Psoas muscle (tissue), 8 donors: ENCODE measurements around the gene TSPAN1. TPM values are rescaled to one million over a fixed set of nuclear protein-coding genes. Genes with fewer than 3 reads are reported as not detected.
A peak's percentile ranks its signal among the peaks of the same experiment; 100 is the strongest.

ENCODE experiments used
- ATAC-seq, 4 donors: fragments of 200-7000 bp; cut with Tn5 transposase; one replicate each; pipeline ENCODE4 v1.9.1; 2020; ENCODE audit warnings: moderate library complexity in 3 of 4, mild to moderate bottlenecking in 2 of 4
- DNase-seq, 2 donors: peaks; one replicate each; pipeline ENCODE4 v3.0.0-alpha.2; 2020
- H3K27ac ChIP-seq: fragments of 200-600 bp; one replicate; pipeline ENCODE4 v1.8.0; 2022
- H3K27me3 ChIP-seq, 3 donors: fragments of 200-600 bp in 1 of 3; one replicate each; pipeline versions ENCODE4 v1.6.1 to v1.8.0; 2013 to 2022; ENCODE audit warnings: low read length in 2 of 3, mild to moderate bottlenecking in 2 of 3, moderate library complexity in 1 of 3; ENCODE audit not compliant: insufficient read depth in 3 of 3
- H3K36me3 ChIP-seq, 2 donors: fragments of 200-600 bp in 1 of 2; one replicate each; pipeline versions ENCODE4 v1.6.1 to v1.8.0; 2013 to 2022; ENCODE audit warnings: low read depth in 1 of 2, mild to moderate bottlenecking in 1 of 2, moderate library complexity in 1 of 2; ENCODE audit not compliant: insufficient read depth in 1 of 2
- H3K4me1 ChIP-seq: fragments of 200-600 bp; one replicate; pipeline ENCODE4 v1.8.0; 2022
- H3K4me3 ChIP-seq: fragments of 200-600 bp; one replicate; pipeline ENCODE4 v1.8.0; 2022; ENCODE audit warnings: mild to moderate bottlenecking
- H3K9me3 ChIP-seq: fragments of 200-600 bp; one replicate; pipeline ENCODE4 v1.8.0; 2022
- WGBS, 3 donors: extraction: QIAGEN DNeasy Blood & Tissue Kit; methylation state at CpG; one replicate each; pipeline versions ENCODE4 v1.1.6 to v1.1.7; 2013; 5-methylcytosine and 5-hydroxymethylcytosine counted together
- intact Hi-C, 2 donors: fragments of 100-400 bp; cut with DNase I; formaldehyde crosslinking; loops; one replicate each; pipeline versions ENCODE4 v1.11.0 to v1.14.2; 2022
- polyA plus RNA-seq, 3 donors: library from polyadenylated mRNA; stranded (reverse); fragments of 200-250 nt; gene quantifications; one replicate each; pipeline ENCODE4 v1.2.3, GENCODE V29; 2013
- total RNA-seq, 4 donors: library from RNA; stranded (reverse); fragmentation: NEBNext Ultra II Directional in 2 of 4; extraction: Animal tissue kit (Norgen Biotek cat#: 25700) in 2 of 4; gene quantifications; one replicate each; pipeline versions ENCODE4 v1.2.1 to v1.2.4, GENCODE V29; 2021 to 2023
- TF ChIP-seq, protein P1 (sequence below): fragments of 200-600 bp; IDR thresholded peaks from one replicate; pipeline ENCODE4 v1.8.0; 2022; ENCODE audit warnings: antibody characterized with exemption
- donor health status: healthy with polysubstance abuse.
- donor health status: DM: no; HTN: no; CAD: no; lungs with moderate emphysema.
- donor health status: Bipolar disorder and iron deficiency.
- donor health status: healthy.
- donor health status: DM: yes; HTN: yes; CAD: no.
- donor health status: DM: no; HTN: no; CAD: no.
- donor health status: DM: no; HTN: no; CAD: no.
- donor health status: DM: yes; HTN: yes; CAD: no.

The TSPAN1 gene
- total and polyA plus RNA-seq, 7 donors, result 1.2 to 14.7 (median 4.0) TPM

DNA sequence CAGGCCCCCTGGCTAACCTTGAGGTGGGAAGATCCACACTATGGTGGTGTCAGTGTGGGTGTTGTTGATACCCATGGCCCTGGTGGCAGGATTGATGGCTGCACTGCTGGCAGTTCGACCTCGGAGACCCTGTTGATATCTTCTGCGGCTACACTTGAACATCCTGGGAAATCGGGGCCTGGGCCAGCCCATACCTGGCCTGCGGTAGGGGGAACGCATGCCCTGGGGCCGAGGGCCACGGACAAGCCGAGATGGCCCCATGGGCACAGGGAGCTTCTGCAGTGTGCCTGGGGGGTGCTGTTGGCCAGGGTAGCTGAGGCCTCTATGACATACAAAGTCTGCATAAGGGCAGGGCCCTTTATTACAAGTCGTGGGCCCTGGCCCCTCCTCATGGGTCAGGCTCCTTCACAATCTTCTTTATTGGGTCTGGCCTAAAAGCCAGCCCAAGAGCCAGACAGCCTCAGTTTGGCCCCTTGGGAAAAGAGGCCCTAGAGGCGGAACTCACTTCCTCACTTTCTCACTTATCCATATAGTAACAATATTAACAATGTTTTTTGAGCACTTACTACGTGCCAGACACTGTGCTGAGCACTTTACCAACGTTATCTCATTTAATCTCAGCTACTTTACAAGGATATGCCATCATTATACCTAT is 1.5 kb downstream of the TSPAN1 start, which contains the start of gene P3R3URF:
TSS of gene P3R3URF (minus strand) at position 278 of the 655 bp plus-strand sequence. CDS start at position 261, 17 bp downstream.
- DNase-seq (no peak), ATAC-seq (no peak)
- TF ChIP-seq, protein P1, sequence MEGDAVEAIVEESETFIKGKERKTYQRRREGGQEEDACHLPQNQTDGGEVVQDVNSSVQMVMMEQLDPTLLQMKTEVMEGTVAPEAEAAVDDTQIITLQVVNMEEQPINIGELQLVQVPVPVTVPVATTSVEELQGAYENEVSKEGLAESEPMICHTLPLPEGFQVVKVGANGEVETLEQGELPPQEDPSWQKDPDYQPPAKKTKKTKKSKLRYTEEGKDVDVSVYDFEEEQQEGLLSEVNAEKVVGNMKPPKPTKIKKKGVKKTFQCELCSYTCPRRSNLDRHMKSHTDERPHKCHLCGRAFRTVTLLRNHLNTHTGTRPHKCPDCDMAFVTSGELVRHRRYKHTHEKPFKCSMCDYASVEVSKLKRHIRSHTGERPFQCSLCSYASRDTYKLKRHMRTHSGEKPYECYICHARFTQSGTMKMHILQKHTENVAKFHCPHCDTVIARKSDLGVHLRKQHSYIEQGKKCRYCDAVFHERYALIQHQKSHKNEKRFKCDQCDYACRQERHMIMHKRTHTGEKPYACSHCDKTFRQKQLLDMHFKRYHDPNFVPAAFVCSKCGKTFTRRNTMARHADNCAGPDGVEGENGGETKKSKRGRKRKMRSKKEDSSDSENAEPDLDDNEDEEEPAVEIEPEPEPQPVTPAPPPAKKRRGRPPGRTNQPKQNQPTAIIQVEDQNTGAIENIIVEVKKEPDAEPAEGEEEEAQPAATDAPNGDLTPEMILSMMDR, result no peak
- H3K9me3 ChIP-seq, result no peaks in the 10 kb centered on the region
- peak within 1 kb of the TSS; percentile 47 for H3K27ac ChIP-seq
- no peak within 1 kb of the TSS for H3K4me3 ChIP-seq
- H3K27me3 ChIP-seq, result no peaks in the 10 kb centered on the region
- H3K36me3 ChIP-seq, result no peaks in the 10 kb centered on the region
- H3K4me1 ChIP-seq, result peaks cover 40% of the 10 kb centered on the region
- intact Hi-C loops, result no loop called here
- 86 to 90% (median 89%) methylated on average over 13 of the region's 13 CpGs for WGBS, 3 donors

DNA sequence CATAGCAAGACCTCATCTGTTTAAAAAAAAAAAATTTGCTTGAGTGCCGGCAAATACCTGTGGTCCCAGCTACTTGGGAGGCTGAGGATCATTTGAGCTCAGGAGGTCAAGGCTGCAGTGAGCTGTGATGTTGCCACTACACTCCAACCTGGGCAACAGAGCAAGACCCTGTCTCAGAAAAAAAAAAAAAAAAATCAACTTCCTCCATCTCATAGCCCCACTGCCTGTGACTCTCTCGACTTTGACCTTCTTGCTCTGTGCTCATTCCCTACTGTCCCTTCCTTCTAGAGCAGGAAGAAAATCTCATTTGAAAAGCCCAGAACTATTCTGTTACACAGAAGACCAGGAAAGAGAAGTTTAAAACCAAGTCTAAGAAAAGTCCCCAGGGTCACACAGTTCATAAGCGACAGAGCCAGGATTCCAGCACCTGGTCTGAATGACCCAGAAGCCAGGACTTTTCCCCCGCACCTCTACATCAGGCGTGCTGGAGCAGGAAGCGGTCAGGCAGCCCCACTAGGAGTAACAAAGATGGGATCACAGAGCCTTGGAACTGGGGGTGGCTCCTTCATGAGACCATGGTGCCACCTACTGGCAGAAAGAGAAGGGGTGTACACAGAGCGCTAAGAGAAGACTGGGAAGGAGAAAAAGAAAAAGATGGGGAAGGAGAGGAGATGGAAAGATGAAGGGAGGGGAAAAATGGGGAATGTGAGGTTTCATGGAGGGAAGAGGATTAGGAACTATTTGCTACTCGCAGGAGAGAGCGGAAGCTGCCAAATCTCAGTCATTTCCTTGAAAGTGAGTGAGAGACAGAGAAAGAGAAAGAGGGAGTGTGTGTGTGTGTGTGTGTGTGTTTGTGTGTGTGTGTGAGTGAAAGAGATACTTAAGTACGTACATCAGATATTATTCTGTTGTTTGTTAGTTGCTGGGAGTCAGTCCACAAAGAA is 4.5 kb downstream of the TSPAN1 start:
- Histone ChIP-seq H3K27ac (peak overlapping the region; percentile 63), H3K4me3 (peak overlapping the region; percentile 28), H3K4me1 (peaks cover 35% of the 10 kb centered on the region), H3K9me3 (no peaks in the 10 kb centered on the region), H3K36me3 (no peaks in the 10 kb centered on the region), H3K27me3 (no peaks in the 10 kb centered on the region)
- WGBS, 3 donors, result 9 to 14% (median 12%) methylated on average over 10 of the region's 10 CpGs
- TF ChIP-seq, protein P1, result peak; percentile 91
- ATAC-seq (peak; percentile 66 to 74 (median 70)), DNase-seq (peak; percentile 62 to 79)
- intact Hi-C loops, result loop anchor here (1.0 kb wide), 1 partner anchor 142 kb away; no protein-coding TSS in a partner anchor

DNA sequence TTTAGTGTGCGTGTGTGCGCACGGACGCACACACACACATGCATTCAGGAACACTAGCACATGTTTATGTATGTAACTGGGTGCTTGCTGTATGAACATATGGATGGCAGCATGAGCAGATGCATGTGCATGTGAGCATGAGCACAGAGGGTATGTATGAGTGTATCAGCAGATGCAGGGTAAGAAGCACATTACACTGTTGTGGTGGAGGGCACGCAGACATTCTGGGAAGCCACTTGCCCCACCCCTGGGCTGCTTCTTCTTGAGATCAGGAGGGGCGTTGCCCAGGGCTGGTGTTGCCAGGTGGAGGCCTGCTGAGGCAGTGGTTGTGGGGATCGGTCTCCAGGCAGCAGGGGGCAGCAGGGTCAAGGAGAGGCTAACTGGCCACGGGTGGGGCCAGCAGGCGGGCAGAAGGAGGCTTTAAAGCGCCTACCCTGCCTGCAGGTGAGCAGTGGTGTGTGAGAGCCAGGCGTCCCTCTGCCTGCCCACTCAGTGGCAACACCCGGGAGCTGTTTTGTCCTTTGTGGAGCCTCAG is 5.3 kb downstream of the TSPAN1 start:
- Histone ChIP-seq H3K27me3 (no peaks in the 10 kb centered on the region), H3K9me3 (no peaks in the 10 kb centered on the region), H3K4me1 (peaks cover 28% of the 10 kb centered on the region), H3K4me3 (no peak overlapping the region), H3K27ac (no peak overlapping the region), H3K36me3 (no peaks in the 10 kb centered on the region)
- no peak for ATAC-seq
- intact Hi-C loops, result no loop called here
- DNase-seq, result no peak
- TF ChIP-seq, protein P1, result no peak
- WGBS, 3 donors, result 64 to 69% (median 68%) methylated on average over 12 of the region's 12 CpGs

DNA sequence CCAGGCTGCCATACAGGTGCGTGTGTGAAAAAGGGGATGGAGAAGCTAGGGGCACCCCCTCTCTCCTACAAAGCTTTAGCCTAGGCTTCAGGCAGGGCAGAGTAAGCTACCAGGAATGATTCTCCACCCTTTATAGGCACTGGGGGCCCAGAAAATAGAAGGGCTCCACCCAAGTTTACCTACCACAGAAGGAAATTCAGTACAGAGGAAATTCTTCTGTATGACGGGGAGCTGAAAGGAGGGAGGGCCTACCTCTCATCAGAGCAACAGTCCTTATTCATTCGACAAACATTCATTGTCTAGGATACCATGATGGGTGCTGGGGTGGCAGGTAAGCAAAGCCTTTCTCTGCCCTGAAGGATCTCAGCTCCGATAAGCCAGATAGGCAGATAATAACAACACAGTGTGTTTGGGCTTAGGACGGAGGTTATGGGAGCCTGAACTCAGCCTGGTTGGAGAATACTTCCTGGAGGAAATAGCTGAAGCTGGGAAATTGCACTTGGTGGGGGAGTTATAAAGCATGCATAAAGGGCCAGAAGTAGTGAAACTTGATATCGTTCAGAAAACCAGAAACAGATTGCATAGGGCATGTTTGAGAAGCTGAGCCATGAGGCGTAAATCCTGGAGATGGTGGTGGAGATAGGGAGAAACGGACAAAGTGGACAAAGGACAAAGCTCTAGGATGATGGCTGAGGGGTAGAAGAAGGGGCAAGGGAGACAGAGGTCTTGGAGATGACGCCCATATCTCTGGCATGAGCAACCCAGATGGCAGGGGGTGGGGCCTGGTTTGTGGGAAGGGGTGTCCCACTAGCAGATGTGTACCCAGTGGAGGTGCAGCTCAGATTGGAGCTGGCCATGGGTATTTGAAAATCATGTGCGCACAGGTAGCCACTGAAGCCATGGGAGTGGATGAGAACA is 6.7 kb downstream of the TSPAN1 start:
- intact Hi-C loops, result loop anchor here in 1 of 2 donors (2.0 kb wide), 2 partner anchors 41 to 49 kb away; partner anchors contain the start of gene PIK3R3
- WGBS, 3 donors, result 65 to 77% (median 71%) methylated on average over 10 of the region's 10 CpGs

More for the DNA sequence above, 6.7 kb downstream of the TSPAN1 start:
- TF ChIP-seq, protein P1, result no peak
- DNase-seq (no peak), ATAC-seq (no peak)
- Histone ChIP-seq H3K4me3 (no peak overlapping the region), H3K27ac (peak overlapping the region; percentile 23), H3K27me3 (no peaks in the 10 kb centered on the region), H3K9me3 (no peaks in the 10 kb centered on the region), H3K36me3 (no peaks in the 10 kb centered on the region), H3K4me1 (peaks cover 27% of the 10 kb centered on the region)
